Stomach (tissue), 9 donors: Measurements from ENCODE around the gene MRPL48. TPM values are rescaled to one million over a fixed set of nuclear protein-coding genes. Genes with fewer than 3 reads are reported as not detected.

Experiments used
- DNase-seq, 2 donors: peaks; one replicate each; pipeline versions ENCODE4 v3.0.0 to v3.0.0-alpha.2; 2013 to 2019
- H3K27ac ChIP-seq, 5 donors: fragments of 200-600 bp in 4 of 5; sonication (generic) in 4 of 5; one replicate each; pipeline ENCODE4 v1.5.1; 2013 to 2019; ENCODE audit warnings: mild to moderate bottlenecking in 1 of 5, moderate library complexity in 1 of 5
- H3K27me3 ChIP-seq, 3 donors: fragments of 200-600 bp; sonication (generic); one replicate each; pipeline ENCODE4 v1.5.1; 2017 to 2019; ENCODE audit warnings: mixed run types in 1 of 3
- H3K36me3 ChIP-seq, 4 donors: fragments of 200-600 bp; sonication (generic); 1 replicate in 3 of 4; 2 replicates in 1 of 4; pipeline ENCODE4 v1.5.1; 2016 to 2019
- H3K4me1 ChIP-seq, 4 donors: fragments of 200-600 bp; sonication (generic); one replicate each; pipeline ENCODE4 v1.5.1; 2016 to 2019
- H3K4me3 ChIP-seq, 4 donors: fragments of 200-600 bp; sonication (generic) in 3 of 4; one replicate each; pipeline ENCODE4 v1.5.1; 2016 to 2019; ENCODE audit warnings: mild to moderate bottlenecking in 1 of 4
- H3K9me3 ChIP-seq, 4 donors: fragments of 200-600 bp; sonication (generic); one replicate each; pipeline ENCODE4 v1.5.1; 2016 to 2019
- CTCF ChIP-seq, 7 experiments: fragments of 450-650 bp in 4 of 7; fragments of 200-600 bp in 3 of 7; sonication (generic) in 3 of 7; IDR thresholded peaks; one replicate each; pipeline ENCODE4 v1.5.1; 2016 to 2019; ENCODE audit warnings: antibody characterized with exemption in 7 of 7, control low read depth in 2 of 7, mild to moderate bottlenecking in 1 of 7
- EP300 ChIP-seq: sonication (generic); formaldehyde crosslinking; IDR thresholded peaks from one replicate; pipeline ENCODE4 v1.6.1; 2017; ENCODE audit warnings: antibody characterized with exemption
- POLR2A ChIP-seq, 4 donors: fragments of 450-650 bp; IDR thresholded peaks; one replicate each; pipeline ENCODE4 v1.6.1; 2016; ENCODE audit warnings: antibody characterized with exemption in 4 of 4, control low read depth in 2 of 4, mild to moderate bottlenecking in 1 of 4, moderate library complexity in 1 of 4
- POLR2AphosphoS5 ChIP-seq, 3 donors: sonication (generic); formaldehyde crosslinking; IDR thresholded peaks; one replicate each; pipeline ENCODE4 v1.6.1; 2016; ENCODE audit warnings: antibody characterized with exemption in 3 of 3
- WGBS, 5 donors: extraction: QIAGEN DNeasy Blood & Tissue Kit in 3 of 5; methylation state at CpG; one replicate each; pipeline versions ENCODE4 v1.1.5 to v1.1.7; 2013 to 2018; 5-methylcytosine and 5-hydroxymethylcytosine counted together
- intact Hi-C: fragments of 100-400 bp; cut with DNase I; formaldehyde crosslinking; loops from one replicate; pipeline ENCODE4 v1.15.1; 2023; ENCODE audit warnings: low total_unique reads
- polyA plus RNA-seq, 3 donors: library from polyadenylated mRNA; stranded (reverse); fragments of 200-250 nt; gene quantifications; one replicate each; pipeline ENCODE4 v1.2.3, GENCODE V29; 2013
- total RNA-seq, 5 donors: library from RNA; depleted of rRNA; stranded (reverse); fragments of >200 nt; gene quantifications; one replicate each; pipeline versions ENCODE4 v1.1.0 to v1.2.3, GENCODE V29; 2014 to 2016
- donor health status: healthy with polysubstance abuse.
- donor health status: Bipolar disorder and iron deficiency.
- donor health status: healthy.

Gene MRPL48
- total and polyA plus RNA-seq, 8 donors, result 1.2 to 118 (median 31.0) TPM

DNA sequence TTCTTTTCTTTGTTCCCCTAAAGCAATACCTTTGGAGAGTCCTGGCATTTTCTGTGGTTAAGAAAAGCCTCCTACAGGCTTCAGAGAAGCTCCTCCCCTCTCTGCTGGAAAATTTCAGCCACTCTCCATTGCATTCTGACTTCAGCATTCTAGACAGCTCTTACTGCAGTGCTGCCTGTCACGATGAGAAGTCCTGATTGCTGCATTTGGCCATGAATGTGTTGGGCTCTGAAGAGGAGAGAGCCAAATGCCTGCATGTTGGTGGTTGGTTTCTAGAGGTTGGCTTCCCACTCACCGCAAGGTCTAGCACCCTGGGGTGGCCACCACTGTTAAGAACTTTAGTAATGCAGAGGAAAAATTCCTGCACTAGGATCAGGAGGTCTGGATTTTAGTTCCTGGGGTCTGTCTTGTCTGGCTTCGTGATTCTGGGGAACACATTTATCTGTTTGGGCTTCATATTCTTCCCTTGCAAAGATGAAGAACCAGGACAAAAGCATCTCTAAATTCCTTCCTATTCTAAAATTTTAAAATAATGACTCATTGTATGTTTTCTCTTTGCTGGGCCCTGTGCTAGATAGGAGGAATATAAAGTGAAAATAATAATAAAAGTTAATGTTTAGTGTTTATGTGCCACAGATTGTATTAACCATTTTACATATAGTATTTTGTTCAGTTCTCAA lies 50.9 kb downstream of the MRPL48 start:
- no peak for DNase-seq
- intact Hi-C loops, result no loop called here
- Histone ChIP-seq H3K4me1 (no peaks in the 10 kb centered on the region), H3K4me3 (no peak overlapping the region), H3K27me3 (no peaks in the 10 kb centered on the region), H3K9me3 (no peaks in the 10 kb centered on the region), H3K36me3 (peaks cover 9 to 64% (median 40%) of the 10 kb centered on the region in 4 donors), H3K27ac (no peak overlapping the region)
- TF ChIP-seq EP300 (no peak), CTCF (IDR thresholded peaks at IDR 0.05) (no peak), POLR2AphosphoS5 (IDR thresholded peaks at IDR 0.05) (no peak), POLR2A (IDR thresholded peaks at IDR 0.05) (no peak)
- WGBS, 5 donors, result 70 to 86% (median 79%) methylated on average over 3 of the region's 3 CpGs

DNA sequence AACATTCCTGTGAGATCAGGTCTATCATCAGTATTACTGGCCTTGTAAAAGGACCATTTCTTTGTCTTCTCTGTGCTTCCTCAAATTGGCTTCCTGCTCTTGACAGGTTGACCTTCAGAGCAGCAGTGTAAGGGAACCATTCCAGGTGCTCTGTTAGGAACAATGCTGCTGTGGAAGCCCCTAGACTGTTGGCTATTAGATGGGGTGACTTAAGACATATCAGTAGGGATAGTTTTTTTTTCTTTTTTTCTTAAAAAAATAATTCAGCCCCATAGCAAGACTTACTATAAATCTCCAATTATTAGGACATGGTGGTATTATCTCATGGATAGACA lies 51.4 kb downstream of the MRPL48 start:
- no peaks in the 10 kb centered on the region for H3K9me3 ChIP-seq
- intact Hi-C loops, result no loop called here
- TF ChIP-seq EP300, result no peak
- TF ChIP-seq POLR2A (IDR thresholded peaks at IDR 0.05), result no peak
- no peak for TF ChIP-seq CTCF (IDR thresholded peaks at IDR 0.05)
- no peak for TF ChIP-seq POLR2AphosphoS5 (IDR thresholded peaks at IDR 0.05)
- H3K36me3 ChIP-seq, result peaks cover 13 to 64% (median 41%) of the 10 kb centered on the region in 4 donors
- peak in 1 of 2 donors; percentile 3 for DNase-seq
- no peak overlapping the region for H3K4me3 ChIP-seq
- H3K27me3 ChIP-seq, result no peaks in the 10 kb centered on the region
- no peak overlapping the region for H3K27ac ChIP-seq
- no peaks in the 10 kb centered on the region for H3K4me1 ChIP-seq

GRCh38 chr11:73851046-73851764 lies 63.5 kb downstream of the MRPL48 start:
- TF ChIP-seq POLR2A (IDR thresholded peaks at IDR 0.05), result no peak
- no peak for TF ChIP-seq POLR2AphosphoS5 (IDR thresholded peaks at IDR 0.05)
- TF ChIP-seq CTCF (IDR thresholded peaks at IDR 0.05), result no peak
- TF ChIP-seq EP300, result no peak

DNA sequence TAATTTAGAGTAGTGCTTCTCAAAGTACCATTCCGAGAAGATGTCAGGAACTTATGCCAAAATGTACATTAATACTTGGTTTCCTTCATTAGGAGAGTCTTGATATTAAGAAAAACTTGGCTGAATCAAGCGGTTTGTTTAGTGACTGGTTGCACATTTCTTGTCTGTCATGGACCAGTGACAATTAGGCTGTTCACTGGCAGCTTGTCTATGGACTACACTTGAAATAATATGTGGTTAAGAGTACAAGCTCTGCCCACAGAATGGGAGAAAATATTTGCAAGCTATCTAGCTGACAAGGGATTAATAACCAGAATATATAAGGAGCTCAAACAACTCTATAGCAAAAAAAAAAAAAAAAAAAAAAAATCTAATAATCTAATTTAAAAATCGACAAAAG lies 64.4 kb downstream of the MRPL48 start:
- Histone ChIP-seq H3K4me3 (no peak overlapping the region), H3K4me1 (no peaks in the 10 kb centered on the region), H3K9me3 (no peaks in the 10 kb centered on the region), H3K36me3 (peaks cover 0 to 46% (median 21%) of the 10 kb centered on the region in 4 donors), H3K27ac (no peak overlapping the region), H3K27me3 (no peaks in the 10 kb centered on the region)
- intact Hi-C loops, result no loop called here
- TF ChIP-seq CTCF (IDR thresholded peaks at IDR 0.05) (no peak), POLR2AphosphoS5 (IDR thresholded peaks at IDR 0.05) (no peak), EP300 (no peak), POLR2A (IDR thresholded peaks at IDR 0.05) (no peak)
- WGBS, 5 donors, result 88 to 96% (median 91%) methylated on average over 3 of the region's 3 CpGs
- DNase-seq, result no peak

More at GRCh38 chr11:73851046-73851764, 63.5 kb downstream of the MRPL48 start:
- DNase-seq, result no peak
- 92 to 98% (median 94%) methylated on average over 3 of the region's 3 CpGs for WGBS, 5 donors
- intact Hi-C loops, result no loop called here
- H3K4me1 ChIP-seq, result no peaks in the 10 kb centered on the region
- peaks cover 0 to 52% (median 26%) of the 10 kb centered on the region in 4 donors for H3K36me3 ChIP-seq
- no peak overlapping the region for H3K4me3 ChIP-seq
- H3K27ac ChIP-seq, result no peak overlapping the region
- H3K27me3 ChIP-seq, result no peaks in the 10 kb centered on the region
- H3K9me3 ChIP-seq, result no peaks in the 10 kb centered on the region
